Glutamatergic neuron (in vitro differentiated cells): ENCODE measurements around the gene CCAR1. TPM values are rescaled to one million over a fixed set of nuclear protein-coding genes. Genes with fewer than 3 reads are reported as not detected.
"Not testable (repeated sequence)": the region's sequence is repeated elsewhere in the genome, so short reads cannot be mapped to it uniquely, and the experiment has no call there.

Source experiments
- DNase-seq: peaks from one replicate; pipeline ENCODE4 v3.0.0; 2022
- H3K27ac Mint-ChIP-seq: one replicate; pipeline ENCODE4 v1.8.0; 2020; ENCODE audit warnings: mild to moderate bottlenecking, mixed read lengths, inconsistent platforms; ENCODE audit not compliant: unreplicated experiment
- H3K27me3 Mint-ChIP-seq: one replicate; pipeline ENCODE4 v1.8.0; 2020; ENCODE audit warnings: mild to moderate bottlenecking, moderate library complexity, mixed read lengths, inconsistent platforms; ENCODE audit not compliant: unreplicated experiment
- H3K36me3 Mint-ChIP-seq: one replicate; pipeline ENCODE4 v1.8.0; 2020; ENCODE audit warnings: mild to moderate bottlenecking, mixed read lengths, inconsistent platforms; ENCODE audit not compliant: unreplicated experiment
- H3K4me1 Mint-ChIP-seq: one replicate; pipeline ENCODE4 v1.8.0; 2020; ENCODE audit warnings: mild to moderate bottlenecking, low read depth, mixed read lengths, inconsistent platforms; ENCODE audit not compliant: unreplicated experiment
- H3K4me3 Mint-ChIP-seq: one replicate; pipeline ENCODE4 v1.8.0; 2020; ENCODE audit warnings: mild to moderate bottlenecking, mixed read lengths, inconsistent platforms; ENCODE audit not compliant: unreplicated experiment
- H3K9me3 Mint-ChIP-seq: one replicate; pipeline ENCODE4 v1.8.0; 2020; ENCODE audit warnings: mild to moderate bottlenecking, moderate library complexity, mixed read lengths, inconsistent platforms; ENCODE audit not compliant: unreplicated experiment
- CTCF ChIP-seq: fragments of 200-600 bp; sonication (generic); IDR thresholded peaks from one replicate; pipeline ENCODE4 v1.5.0; 2021; ENCODE audit not compliant: partially characterized antibody, unreplicated experiment
- total RNA-seq: library from RNA; stranded (reverse); fragmentation: NEBNext Ultra II Directional; extraction: Animal tissue kit (Norgen Biotek cat#: 25700); gene quantifications from one replicate; pipeline ENCODE4 v1.2.1, GENCODE V29; 2021; ENCODE audit not compliant: unreplicated experiment

Gene CCAR1
- total RNA-seq, 1 donor from 2014 or later, result 85.5 TPM

GRCh38 chr10:68727146-68727545 is 6.1 kb downstream of the CCAR1 start:
- H3K4me1 Mint-ChIP-seq, result peaks cover 1% of the 10 kb centered on the region
- no peaks in the 10 kb centered on the region for H3K36me3 Mint-ChIP-seq
- no peaks in the 10 kb centered on the region for H3K9me3 Mint-ChIP-seq
- no peak overlapping the region for H3K27ac Mint-ChIP-seq
- no peak for DNase-seq
- H3K27me3 Mint-ChIP-seq, result no peaks in the 10 kb centered on the region
- no peak for TF ChIP-seq CTCF
- peak overlapping the region; percentile 42 for H3K4me3 Mint-ChIP-seq

GRCh38 chr10:68732651-68733050 is 11.6 kb downstream of the CCAR1 start:
- no peak overlapping the region for H3K4me3 Mint-ChIP-seq
- H3K36me3 Mint-ChIP-seq, result no peaks in the 10 kb centered on the region
- no peaks in the 10 kb centered on the region for H3K4me1 Mint-ChIP-seq
- H3K27me3 Mint-ChIP-seq, result no peaks in the 10 kb centered on the region
- H3K27ac Mint-ChIP-seq, result no peak overlapping the region
- DNase-seq, result no peak
- TF ChIP-seq CTCF, result no peak
- H3K9me3 Mint-ChIP-seq, result no peaks in the 10 kb centered on the region

GRCh38 chr10:68734349-68734748 is 13.3 kb downstream of the CCAR1 start:
- H3K27ac Mint-ChIP-seq, result no peak overlapping the region
- H3K4me3 Mint-ChIP-seq, result no peak overlapping the region
- no peaks in the 10 kb centered on the region for H3K9me3 Mint-ChIP-seq
- H3K36me3 Mint-ChIP-seq, result no peaks in the 10 kb centered on the region
- no peak for DNase-seq
- H3K27me3 Mint-ChIP-seq, result no peaks in the 10 kb centered on the region
- no peak for TF ChIP-seq CTCF
- H3K4me1 Mint-ChIP-seq, result no peaks in the 10 kb centered on the region

- DNase-seq, result no peak
- Mint-ChIP-seq H3K27me3 (no peaks in the 10 kb centered on the region), H3K9me3 (no peaks in the 10 kb centered on the region), H3K4me3 (no peak overlapping the region), H3K36me3 (no peaks in the 10 kb centered on the region), H3K4me1 (no peaks in the 10 kb centered on the region), H3K27ac (no peak overlapping the region)
- no peak for TF ChIP-seq CTCF
Observed at GRCh38 chr10:68735119-68735518, 14.1 kb downstream of the CCAR1 start.

GRCh38 chr10:68735739-68736138 is 14.7 kb downstream of the CCAR1 start:
- H3K27ac Mint-ChIP-seq, H3K36me3 Mint-ChIP-seq, DNase-seq: not testable (repeated sequence)

GRCh38 chr10:68740676-68741075 is 19.6 kb downstream of the CCAR1 start:
- not testable (repeated sequence) for H3K4me1 Mint-ChIP-seq, H3K27ac Mint-ChIP-seq, H3K36me3 Mint-ChIP-seq, H3K9me3 Mint-ChIP-seq, H3K27me3 Mint-ChIP-seq, DNase-seq, H3K4me3 Mint-ChIP-seq

More at GRCh38 chr10:68735739-68736138, 14.7 kb downstream of the CCAR1 start:
- not testable (repeated sequence) for H3K4me3 Mint-ChIP-seq, H3K4me1 Mint-ChIP-seq, H3K27me3 Mint-ChIP-seq, H3K9me3 Mint-ChIP-seq
